H1 (cell line): ENCODE data around the gene ZNF518B. TPM values are rescaled to one million over a fixed set of nuclear protein-coding genes. Genes with fewer than 3 reads are reported as not detected.

Source experiments
- KDM4A ChIP-seq: IDR thresholded peaks from one replicate; pipeline ENCODE4 v1.7.1; 2012; ENCODE audit warnings: low read depth, mild to moderate bottlenecking, moderate library complexity, low read length, inconsistent platforms; ENCODE audit not compliant: severe bottlenecking
- polyA plus RNA-seq, 7 experiments: library from polyadenylated mRNA; depleted of rRNA in 3 of 7; stranded (reverse) in 5 of 7; unstranded in 2 of 7; fragments of >200 nt in 5 of 7; fragments of 200-250 nt in 2 of 7; gene quantifications; 1 replicate in 5 of 7; 2 replicates in 1 of 7; 4 replicates in 1 of 7; pipeline versions ENCODE4 v1.2.1 to v1.2.3, GENCODE V29; 2011 to 2013; ENCODE audit warnings: missing spikeins in 2 of 7, mixed read lengths in 2 of 7
- total RNA-seq: library from RNA; stranded (reverse); fragmentation: NEBNext Ultra II Directional; extraction: Animal tissue kit (Norgen Biotek cat#: 25700); gene quantifications from 2 replicates; pipeline ENCODE4 v1.2.1, GENCODE V29; 2021

Gene ZNF518B
- total and polyA plus RNA-seq, 2 of the 8 experiments (the other 6 are each of a cell fraction or from before 2014, with no cell fraction given): 2.9 to 9.0 TPM

DNA sequence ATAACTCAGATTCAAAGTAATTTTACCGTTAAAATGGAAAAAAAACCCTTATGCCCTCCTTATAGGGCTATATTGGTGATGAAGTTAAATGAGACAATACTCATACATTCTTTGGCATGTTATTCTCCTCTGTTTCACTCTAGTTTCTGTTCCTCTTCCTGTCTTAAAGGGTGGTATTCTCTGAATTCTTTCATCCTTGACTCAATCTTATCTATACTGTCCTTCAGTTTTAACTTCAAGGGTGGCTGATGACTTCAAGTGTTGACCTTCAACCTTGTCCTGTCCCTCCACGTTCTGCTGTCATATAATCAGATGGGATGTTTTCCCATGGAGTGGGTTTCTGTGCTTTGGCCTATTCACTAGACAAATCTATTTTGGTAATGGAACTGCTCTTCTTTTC is 44.0 kb downstream of the ZNF518B start (continued):
- TF ChIP-seq KDM4A: no peak
- TF ChIP-seq, all 59 proteins: peak for 0
